ENCODE measurements around the gene SV2C. TPM values are rescaled to one million over a fixed set of nuclear protein-coding genes. Genes with fewer than 3 reads are reported as not detected.

SV2C gene
- total and polyA plus RNA-seq, 10 of the 15 experiments (the other 5 are each of a cell fraction or from before 2014, with no cell fraction given) = under 0.01 to 1.1 (median 0.63) TPM

- TF ChIP-seq TBL1XR1 (IDR thresholded peaks at IDR 0.05; ENCODE audit: low read depth, low read length) (no peak), SIX5 (IDR thresholded peaks at IDR 0.05; ENCODE audit: low read depth, low read length, severe bottlenecking) (no peak), SUPT20H (IDR thresholded peaks at IDR 0.05; ENCODE audit: borderline replicate concordance, control insufficient read depth, low read depth, low read length) (no peak), TAF1 (IDR thresholded peaks at IDR 0.05; ENCODE audit: borderline replicate concordance, low read depth, low read length) (no peak), ETV6 (conservative IDR thresholded peaks at IDR 0.05 in 1 of 2, IDR thresholded peaks at IDR 0.05 in 1 of 2; ENCODE audit: borderline replicate concordance in 1 of 2, low read depth in 1 of 2) (no peak), CTCF (IDR thresholded peaks at IDR 0.05 in 2 of 3, conservative IDR thresholded peaks at IDR 0.05 in 1 of 3; ENCODE audit: control insufficient read depth in 2 of 3, extremely low read depth in 1 of 3, insufficient read depth in 1 of 3, low read depth in 3 of 3, low read length in 3 of 3) (no peak), TARDBP (IDR thresholded peaks at IDR 0.05; ENCODE audit: borderline replicate concordance) (no peak), E2F4 (IDR thresholded peaks at IDR 0.05; ENCODE audit: low read depth, low read length) (no peak), SUZ12 (IDR thresholded peaks at IDR 0.05; ENCODE audit: unreplicated experiment) (no peak), KDM1A (IDR thresholded peaks at IDR 0.05; ENCODE audit: borderline replicate concordance) (no peak), HDAC6 (IDR thresholded peaks at IDR 0.05; ENCODE audit: unreplicated experiment) (no peak), ASH2L (IDR thresholded peaks at IDR 0.05; ENCODE audit: borderline replicate concordance, low read depth) (no peak), IKZF2 (IDR thresholded peaks at IDR 0.05) (no peak), BHLHE40 (IDR thresholded peaks at IDR 0.05; ENCODE audit: borderline replicate concordance in 1 of 2, low read depth in 2 of 2, low read length in 1 of 2) (no peak), ZNF687 (IDR thresholded peaks at IDR 0.05) (no peak), BACH1 (IDR thresholded peaks at IDR 0.05; ENCODE audit: borderline replicate concordance) (no peak)
Observed at GRCh38 chr5:76149636-76150035, 66.5 kb downstream of the SV2C start (continued).
